PC-3 (cell line): ENCODE measurements around the gene GCC2. TPM values are rescaled to one million over a fixed set of nuclear protein-coding genes. Genes with fewer than 3 reads are reported as not detected.

ENCODE experiments used
- ATAC-seq: fragments of 200-7000 bp; cut with Tn5 transposase; 2 replicates; pipeline ENCODE4 v1.9.1; 2020; ENCODE audit warnings: mild to moderate bottlenecking, moderate library complexity
- Bru-seq: library from RNA; stranded (reverse); fragments of 400-500 nt; gene quantifications from one replicate; lab custom pipeline; 2021; lab: Mats Ljungman, UMichigan
- BruChase-seq, 2 experiments: library from RNA; stranded (reverse); fragments of 400-500 nt; gene quantifications; one replicate each; lab custom pipeline; 2021; lab: Mats Ljungman, UMichigan
- BruUV-seq: library from RNA; stranded (reverse); fragments of 400-500 nt; replicated peaks from 2 replicates; lab custom pipeline; 2021; lab: Mats Ljungman, UMichigan
- CTCF ChIA-PET: fragments of 300-600 bp; sonication (Branson Sonifier 250); formaldehyde crosslinking; loops from one replicate; lab custom pipeline; 2022; ENCODE audit warnings: antibody characterized with exemption; lab: Charles Lee
- POLR2A ChIA-PET: fragments of 300-600 bp; sonication (Branson Sonifier 250); formaldehyde crosslinking; loops from one replicate; lab custom pipeline; 2022; ENCODE audit warnings: antibody characterized with exemption; ENCODE audit not compliant: unreplicated experiment; lab: Charles Lee
- DNase-seq: peaks from one replicate; pipeline ENCODE4 v3.0.0-alpha.2; 2015
- H2AFZ ChIP-seq: fragments of 300-600 bp; sonication (generic); 2 replicates; pipeline ENCODE4 v1.6.0; 2016; ENCODE audit warnings: antibody characterized with exemption, low read length
- H3F3A ChIP-seq: fragments of 300-600 bp; sonication (generic); one replicate; pipeline ENCODE4 v1.6.0; 2017; ENCODE audit warnings: antibody characterized with exemption, low read length, control low read depth, mild to moderate bottlenecking; ENCODE audit not compliant: unreplicated experiment
- H3K27ac ChIP-seq: fragments of 300-600 bp; sonication (generic); 2 replicates; pipeline ENCODE4 v1.5.1; 2016; ENCODE audit warnings: mild to moderate bottlenecking, low read length
- H3K27me3 ChIP-seq: fragments of 300-600 bp; sonication (generic); 2 replicates; pipeline ENCODE4 v1.6.1; 2016; ENCODE audit warnings: low read length, mixed read lengths
- H3K36me3 ChIP-seq: fragments of 300-600 bp; sonication (generic); 2 replicates; pipeline ENCODE4 v1.6.1; 2016; ENCODE audit warnings: low read depth, mixed run types, low read length, mixed read lengths
- H3K4me1 ChIP-seq: fragments of 300-600 bp; sonication (generic); 2 replicates; pipeline ENCODE4 v1.5.1; 2016; ENCODE audit warnings: low read length; ENCODE audit not compliant: insufficient read depth
- H3K4me2 ChIP-seq: fragments of 300-600 bp; sonication (generic); 2 replicates; pipeline ENCODE4 v1.6.0; 2016; ENCODE audit warnings: low read length
- H3K4me3 ChIP-seq: fragments of 300-600 bp; sonication (generic); 2 replicates; pipeline ENCODE4 v1.5.1; 2016; ENCODE audit warnings: mild to moderate bottlenecking, low read length, mixed read lengths
- H3K79me2 ChIP-seq: fragments of 300-600 bp; sonication (generic); 2 replicates; pipeline ENCODE4 v1.6.1; 2017; ENCODE audit warnings: low read length, mixed read lengths
- H3K9ac ChIP-seq: fragments of 300-600 bp; sonication (generic); 2 replicates; pipeline ENCODE4 v1.6.0; 2016; ENCODE audit warnings: mild to moderate bottlenecking, low read length
- H3K9me2 ChIP-seq: fragments of 300-600 bp; sonication (generic); replicated peaks from 2 replicates; pipeline ENCODE4 v1.6.1; 2016; ENCODE audit warnings: mixed run types, low read length, mixed read lengths
- H3K9me3 ChIP-seq: fragments of 300-600 bp; sonication (generic); 2 replicates; pipeline ENCODE4 v1.6.1; 2016; ENCODE audit warnings: low read length, mixed read lengths
- H4K20me1 ChIP-seq: fragments of 300-600 bp; sonication (generic); 2 replicates; pipeline ENCODE4 v1.6.1; 2016; ENCODE audit warnings: low read length, mixed read lengths
- CTCF ChIP-seq: fragments of 300-600 bp; sonication (generic); conservative IDR thresholded peaks from 2 replicates; pipeline ENCODE4 v1.5.1; 2017; ENCODE audit warnings: antibody characterized with exemption, low read depth, mild to moderate bottlenecking, low read length
- EZH2 ChIP-seq: fragments of 300-600 bp; sonication (generic); IDR thresholded peaks from one replicate; pipeline ENCODE4 v1.6.1; 2017; ENCODE audit warnings: antibody characterized with exemption, mild to moderate bottlenecking, low read length; ENCODE audit not compliant: unreplicated experiment
- EZH2phosphoT487 ChIP-seq: fragments of 300-600 bp; sonication (generic); IDR thresholded peaks from 2 replicates; pipeline ENCODE4 v1.6.1; 2018; ENCODE audit warnings: mild to moderate bottlenecking, antibody characterized with exemption, low read length, borderline replicate concordance
- intact Hi-C: fragments of 100-400 bp; cut with micrococcal nuclease; formaldehyde crosslinking; loops from 2 replicates; pipeline ENCODE4 v1.9.0; 2023
- long read RNA-seq: library from polyadenylated mRNA; unstranded; transcript quantifications from one replicate; pipeline ENCODE4 v2.0.0, GENCODE V29; 2021; ENCODE audit not compliant: unreplicated experiment
- total RNA-seq: library from RNA; depleted of rRNA; stranded (reverse); fragments of >200 nt; gene quantifications from 2 replicates; pipeline ENCODE4 v1.2.3, GENCODE V29; 2014; rRNA removed

GCC2 gene
- total RNA-seq (7.3 and 10.1 TPM in 2 replicates), Bru-seq, nascent RNA (percentile 83 among the genes with signal in this experiment), BruChase-seq, experiment 1, labeled RNA remaining after a 6-hour chase (percentile 76 among the genes with signal in this experiment), BruChase-seq, experiment 2, labeled RNA remaining after a 2-hour chase (percentile 86 among the genes with signal in this experiment)
- long read RNA-seq, partial matches to known transcripts, result 70 of 87 reads
- long read RNA-seq, other reads (novel, unspliced or antisense), result 14 of 87 reads

DNA sequence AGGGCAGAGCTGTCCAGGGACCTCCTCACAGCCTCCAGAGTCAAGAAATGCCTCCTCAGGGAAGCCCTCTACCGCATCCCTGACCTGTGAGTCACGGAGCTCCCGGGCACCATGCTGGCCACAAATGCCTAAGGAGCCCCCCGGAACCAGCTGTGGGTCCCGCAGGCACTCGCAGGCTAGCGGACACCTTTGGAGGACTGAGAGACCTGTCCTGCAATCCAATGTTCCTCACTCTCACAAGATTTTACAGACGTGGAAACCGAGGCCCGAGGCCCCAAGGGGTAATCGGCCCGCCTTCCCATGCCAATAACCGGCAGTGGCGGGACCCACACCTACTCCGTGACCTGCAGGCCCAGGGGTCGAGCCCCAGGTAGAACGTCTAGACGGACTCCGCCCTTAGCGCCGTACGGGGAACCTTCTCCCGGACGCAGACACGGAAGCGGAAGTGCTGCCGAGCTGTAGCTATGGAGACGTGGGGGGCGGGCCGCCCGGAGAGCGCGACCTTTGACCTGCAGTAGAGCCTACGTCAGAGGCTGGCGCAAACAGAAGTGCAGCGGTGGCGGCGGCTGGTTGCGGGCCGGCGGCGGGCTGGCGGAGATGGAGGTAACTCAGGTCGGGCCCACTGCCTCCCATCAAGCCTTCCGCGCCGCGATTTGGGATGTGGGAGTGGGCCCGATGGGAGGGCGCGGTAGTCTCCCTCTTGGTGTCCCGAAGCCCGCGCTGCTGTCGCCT lies at the start of gene GCC2:
GCC2 (plus strand) TSS at position 529 of the 732 bp plus-strand sequence; CDS start at position 598, 69 bp downstream.
- BruUV-seq, result TSS peak; percentile 93
- peak within 1 kb of the TSS; percentile 86 for H3K9ac ChIP-seq
- peak within 1 kb of the TSS; percentile 91 for H3K4me2 ChIP-seq
- H2AFZ ChIP-seq, result peak within 1 kb of the TSS; percentile 98
- CTCF ChIA-PET, result no interaction called here
- intact Hi-C loops, result loop anchor here (1.0 to 5.0 kb wide), 4 partner anchors 36 to 232 kb away; no protein-coding TSS in a partner anchor
- H3F3A ChIP-seq, result no peaks in the 10 kb centered on the region
- peak within 1 kb of the TSS; percentile 65 for H3K27ac ChIP-seq
- POLR2A ChIA-PET, result interaction anchor here (0.6 kb wide), 2 partner anchors 75 to 1810 kb away, joined by 4 to 9 read pairs; no protein-coding TSS in a partner anchor
- peaks cover 10% of the 10 kb centered on the region; the same call in 1 of the 2 replicates for H3K4me1 ChIP-seq
- ATAC-seq, result peak; percentile 97
- peak; percentile 94 for DNase-seq
- H3K4me3 ChIP-seq, result peak within 1 kb of the TSS; percentile 97
- H3K79me2 ChIP-seq, result peaks cover 17% of the 10 kb centered on the region
- no peaks in the 10 kb centered on the region for H3K9me2 ChIP-seq
- H3K9me3 ChIP-seq, result no peaks in the 10 kb centered on the region
- TF ChIP-seq EZH2phosphoT487, result no peak
- no peak for TF ChIP-seq EZH2
- TF ChIP-seq CTCF, result no peak
- peaks cover 9% of the 10 kb centered on the region for H3K36me3 ChIP-seq
- no peaks in the 10 kb centered on the region for H3K27me3 ChIP-seq
- H4K20me1 ChIP-seq, result no peaks in the 10 kb centered on the region

DNA sequence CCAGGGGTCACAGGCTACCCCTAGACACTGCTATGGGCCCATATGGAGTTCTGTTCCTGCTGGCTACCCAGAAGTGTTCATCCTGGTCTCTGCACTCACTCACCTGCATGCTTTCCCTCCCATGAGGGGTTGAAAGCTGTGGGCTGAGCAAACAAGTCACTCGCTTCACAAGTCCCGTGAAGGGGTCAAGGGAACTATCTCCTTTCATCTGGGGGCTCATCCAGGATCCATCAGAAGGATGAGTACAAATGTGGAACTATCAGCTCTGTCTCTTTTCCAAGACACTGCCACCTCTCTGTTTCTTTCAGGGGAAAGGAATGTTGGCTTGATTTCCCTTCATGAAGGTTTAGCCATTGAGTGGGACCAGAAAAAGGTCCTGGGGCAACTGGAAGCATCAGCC lies 49.5 kb upstream of the GCC2 start:
- no peaks in the 10 kb centered on the region for H3K79me2 ChIP-seq
- H3K9me2 ChIP-seq, result no peaks in the 10 kb centered on the region
- POLR2A ChIA-PET, result no interaction called here
- H3K4me1 ChIP-seq, result no peaks in the 10 kb centered on the region
- H3K4me2 ChIP-seq, result no peak overlapping the region
- no TSS peak for BruUV-seq
- H4K20me1 ChIP-seq, result no peaks in the 10 kb centered on the region
- no peak overlapping the region for H3K4me3 ChIP-seq
- no peaks in the 10 kb centered on the region for H3K9me3 ChIP-seq
- H3K9ac ChIP-seq, result no peak overlapping the region
- DNase-seq, result no peak
- H3K27ac ChIP-seq, result no peak overlapping the region
- intact Hi-C loops, result loop anchor here (5.0 kb wide), 1 partner anchor 47 kb away; no protein-coding TSS in a partner anchor
- no peak overlapping the region for H2AFZ ChIP-seq
- H3K36me3 ChIP-seq, result no peaks in the 10 kb centered on the region
- CTCF ChIA-PET, result no interaction called here
- no peak for ATAC-seq
- TF ChIP-seq EZH2phosphoT487 (no peak), EZH2 (no peak), CTCF (no peak)
- H3K27me3 ChIP-seq, result no peaks in the 10 kb centered on the region
- H3F3A ChIP-seq, result no peaks in the 10 kb centered on the region
